Right ventricle myocardium inferior (tissue), 1 donor: Measurements from ENCODE around the gene TMEM267. TPM values are rescaled to one million over a fixed set of nuclear protein-coding genes. Genes with fewer than 3 reads are reported as not detected.
"Not testable (repeated sequence)": the region's sequence is repeated elsewhere in the genome, so short reads cannot be mapped to it uniquely, and the experiment has no call there.

Experiments
- ATAC-seq: fragments of 200-7000 bp; cut with Tn5 transposase; one replicate; pipeline ENCODE4 v1.9.1; 2020; ENCODE audit warnings: mild to moderate bottlenecking, moderate library complexity
- DNase-seq: peaks from one replicate; pipeline ENCODE4 v3.0.0; 2021; ENCODE audit errors: missing footprints
- intact Hi-C: fragments of 100-400 bp; cut with DNase I; formaldehyde crosslinking; loops from one replicate; pipeline ENCODE4 v1.11.0; 2022
- long read RNA-seq: library from polyadenylated mRNA; unstranded; transcript quantifications from one replicate; pipeline ENCODE4 v2.0.0, GENCODE V29; 2021
- total RNA-seq: library from RNA; stranded (reverse); fragmentation: NEBNext Ultra II Directional; extraction: Animal tissue kit (Norgen Biotek cat#: 25700); gene quantifications from one replicate; pipeline ENCODE4 v1.2.1, GENCODE V29; 2021
- donor health status: DM: no; HTN: yes; CAD: no; lungs with severe emphysema.

Gene TMEM267, protein sequence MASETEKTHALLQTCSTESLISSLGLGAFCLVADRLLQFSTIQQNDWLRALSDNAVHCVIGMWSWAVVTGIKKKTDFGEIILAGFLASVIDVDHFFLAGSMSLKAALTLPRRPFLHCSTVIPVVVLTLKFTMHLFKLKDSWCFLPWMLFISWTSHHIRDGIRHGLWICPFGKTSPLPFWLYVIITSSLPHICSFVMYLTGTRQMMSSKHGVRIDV
- 7.0 TPM for total RNA-seq
- long read RNA-seq, transcript TMEM267-201 (3 exons, 2,338 nt), result major isoform, 9 of 12 reads
- long read RNA-seq, partial matches to known transcripts, result 0 of 12 reads
- long read RNA-seq, other reads (novel, unspliced or antisense), result 1 of 12 reads

DNA sequence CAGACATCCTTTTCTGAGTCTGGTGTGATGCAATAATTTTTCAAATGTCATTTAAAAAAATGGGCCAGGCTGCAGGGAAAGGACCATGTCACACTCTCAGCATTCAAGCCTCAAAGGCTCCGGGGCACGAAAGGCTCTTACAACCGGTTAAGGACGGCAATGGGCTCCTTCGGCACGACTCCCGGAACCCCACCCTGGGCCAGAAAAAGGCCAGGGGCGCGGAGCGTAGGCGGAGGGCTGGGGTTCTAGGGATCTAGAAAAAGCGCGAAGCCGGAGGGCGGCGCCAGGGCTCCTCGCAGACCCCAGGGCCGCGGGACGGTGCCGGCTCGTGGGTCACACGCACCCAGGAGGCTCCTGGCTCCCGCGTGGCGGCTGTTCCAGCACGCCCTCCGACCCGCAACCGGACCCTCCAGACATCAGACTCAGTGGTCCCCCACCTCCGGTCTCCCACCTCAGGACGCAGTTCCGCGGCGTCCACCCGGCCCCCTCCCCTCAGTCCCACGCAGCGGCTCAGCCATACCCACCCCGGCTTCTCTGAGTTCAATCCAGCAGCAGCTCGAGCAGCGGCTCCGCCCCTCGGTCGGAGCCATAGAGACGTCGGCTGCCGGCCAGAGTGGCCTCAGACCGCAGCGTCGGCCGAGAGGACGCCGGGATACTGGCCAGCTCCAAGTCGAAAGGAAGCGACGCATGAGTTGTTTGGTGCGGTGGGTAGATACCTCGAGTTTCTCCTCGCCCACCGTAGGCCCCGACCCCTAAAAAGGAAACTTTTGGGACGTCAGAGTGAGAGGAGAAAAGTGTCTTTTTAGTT, at the start of gene TMEM267:
Gene TMEM267, minus strand, starts transcription at position 568 of the 808 bp plus-strand sequence. CDS start 29,896 bp downstream, outside the sequence.
- ATAC-seq, result peak; percentile 98
- DNase-seq, result peak; percentile 97
- intact Hi-C loops, result loop anchor here (2.0 to 5.0 kb wide), 6 partner anchors 31 to 417 kb away; partner anchors contain the start of genes C5orf34, HMGCS1, NNT and PAIP1

DNA sequence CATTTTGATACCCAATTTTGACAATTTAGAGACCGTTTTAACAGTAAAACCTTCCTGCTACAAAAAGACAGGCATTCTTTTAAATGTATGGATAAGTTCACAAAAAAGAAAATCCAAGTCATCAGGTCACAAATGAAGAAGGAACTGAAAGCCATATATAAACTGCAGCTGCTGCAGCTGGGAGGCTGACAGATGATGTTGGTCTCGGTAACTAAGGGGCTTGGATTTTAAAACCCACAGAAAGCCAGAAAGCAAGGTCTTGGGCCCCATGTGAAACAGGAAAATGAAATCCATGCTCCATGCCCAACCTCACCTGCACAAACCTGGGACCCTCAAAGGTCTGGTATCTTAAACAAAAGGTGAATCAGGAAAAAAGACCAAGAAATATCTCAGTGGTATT, 47.0 kb upstream of the TMEM267 start:
- intact Hi-C loops, result no loop called here
- DNase-seq (no peak), ATAC-seq (no peak)

DNA sequence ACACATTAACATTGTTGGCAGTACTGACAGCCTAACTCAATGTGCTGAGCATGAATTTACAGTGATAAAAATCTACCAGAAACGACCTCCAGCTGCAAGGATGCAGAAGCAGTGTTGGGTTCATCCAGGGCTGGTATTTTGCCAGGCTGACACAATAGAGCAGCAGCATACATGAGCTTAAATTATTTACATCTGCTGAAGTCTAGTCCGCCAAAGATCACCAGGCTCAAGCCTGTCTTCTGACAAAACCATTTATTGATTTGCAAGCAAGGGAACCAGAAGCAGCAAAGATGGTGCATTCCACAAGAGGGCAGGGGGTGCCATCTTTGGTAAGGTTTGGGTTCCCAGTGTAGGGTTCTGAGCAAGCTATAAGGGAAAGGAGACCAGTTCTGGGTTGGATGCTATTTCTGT, 40.0 kb upstream of the TMEM267 start:
- DNase-seq (no peak), ATAC-seq (no peak)
- intact Hi-C loops, result no loop called here

DNA sequence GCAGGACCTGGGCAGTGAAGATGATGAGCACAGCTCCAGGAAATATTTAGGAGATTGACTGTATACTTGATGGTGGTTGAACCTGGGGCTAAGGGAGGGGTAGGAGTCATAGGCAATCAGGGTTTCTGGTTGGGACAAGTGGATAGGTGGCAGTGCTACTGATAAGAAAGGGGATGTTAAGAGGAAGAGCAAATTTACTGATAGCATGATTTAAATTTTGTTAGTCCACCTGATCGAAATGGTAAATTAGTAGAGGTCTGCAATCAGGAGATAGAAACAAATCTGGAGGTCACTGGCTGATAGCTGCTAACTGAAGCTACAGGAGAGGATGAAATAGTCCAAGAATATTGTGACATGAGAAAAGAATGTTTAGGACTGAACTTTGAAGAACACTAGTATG, 37.0 kb upstream of the TMEM267 start:
- DNase-seq, result no peak
- no peak for ATAC-seq
- intact Hi-C loops, result no loop called here

DNA sequence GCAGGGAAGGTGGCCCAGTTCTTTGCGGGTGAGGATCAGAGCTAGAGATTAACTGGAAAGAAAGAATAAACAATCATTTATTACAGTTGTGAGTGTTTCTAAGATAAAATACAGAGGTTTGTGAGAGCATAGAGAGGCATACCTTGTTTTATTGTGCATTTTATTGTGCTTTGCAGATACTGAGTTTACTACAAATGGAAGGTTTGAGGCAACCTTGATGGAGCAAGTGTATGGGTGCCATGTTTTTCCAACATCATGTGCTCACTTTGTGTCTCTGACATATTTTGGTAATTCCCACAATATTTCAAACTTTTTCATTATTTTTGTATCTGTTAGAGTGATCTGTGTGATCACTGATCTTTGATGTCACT, 32.0 kb upstream of the TMEM267 start:
- ATAC-seq (no peak), DNase-seq (no peak)
- intact Hi-C loops, result loop anchor here (2.0 to 5.0 kb wide), 2 partner anchors 31 to 42 kb away; partner anchors contain the start of gene PAIP1

DNA sequence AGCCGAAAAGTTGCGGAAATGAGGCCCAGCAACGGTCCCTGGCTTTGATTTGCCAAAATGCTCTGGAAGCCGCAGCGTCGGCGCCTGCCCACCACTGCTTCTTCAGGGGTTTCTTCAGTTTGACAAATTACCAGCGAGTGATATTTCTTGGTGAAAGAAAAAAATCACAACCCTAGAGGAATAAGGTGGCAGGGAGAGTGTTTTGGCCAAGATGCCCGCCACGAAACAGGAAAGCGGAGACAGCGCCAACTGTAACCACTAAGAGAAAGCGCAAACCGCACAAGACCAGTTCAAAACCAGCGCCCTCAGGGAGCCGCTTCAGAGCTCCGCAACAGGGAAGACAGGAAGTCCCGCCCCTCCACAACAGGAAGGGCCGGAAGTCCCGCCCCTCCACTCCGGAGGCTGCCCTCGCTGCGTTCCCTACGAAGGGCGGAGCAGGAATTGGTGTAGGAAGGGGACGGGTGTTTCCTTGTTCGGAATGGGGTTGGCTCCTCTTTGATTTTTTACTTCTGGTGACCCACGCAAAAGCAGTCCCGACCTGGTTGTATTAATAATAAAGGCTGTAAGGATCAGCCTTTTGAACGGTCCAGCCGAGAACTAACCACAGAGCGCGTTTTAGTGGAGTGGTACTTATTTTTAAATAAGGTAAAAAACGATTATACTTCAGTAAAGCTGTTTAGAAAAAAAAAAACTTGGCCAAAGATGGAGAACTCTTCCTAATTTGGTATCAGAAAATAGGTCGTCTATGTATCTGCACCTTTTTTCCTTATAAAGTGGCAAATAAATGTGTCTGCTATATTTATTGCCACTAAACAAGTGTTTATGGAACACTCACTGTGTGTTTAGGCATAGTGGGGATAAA, 31.4 kb upstream of the TMEM267 start, which contains the start of gene C5orf34:
Gene C5orf34, minus strand, starts transcription at position 333 of the 862 bp plus-strand sequence. CDS start 5,809 bp downstream, outside the sequence.
- peak; percentile 98 for DNase-seq
- peak; percentile 100 for ATAC-seq
- intact Hi-C loops, result loop anchor here (2.0 to 5.0 kb wide), 2 partner anchors 30 to 42 kb away; partner anchors contain the start of gene PAIP1

DNA sequence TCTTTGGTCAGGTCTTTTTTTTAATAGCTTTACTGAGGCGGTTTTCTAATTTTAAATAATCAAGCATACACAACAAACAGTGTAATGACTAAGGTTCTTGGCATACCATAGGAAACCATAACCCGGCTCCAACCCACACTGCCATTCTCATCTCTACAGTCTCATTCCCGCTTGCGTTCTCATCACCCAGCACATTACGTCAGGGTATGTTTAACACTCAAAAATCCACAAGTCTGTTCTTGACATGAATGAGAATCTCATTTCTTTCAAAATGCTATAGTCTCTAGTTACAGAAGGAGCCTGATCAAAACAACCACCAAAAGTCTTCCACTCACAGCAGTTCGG, 30.8 kb upstream of the TMEM267 start:
- intact Hi-C loops, result loop anchor here (2.0 kb wide), 1 partner anchor 30 kb away; no protein-coding TSS in a partner anchor
- no peak for DNase-seq
- ATAC-seq, result no peak

DNA sequence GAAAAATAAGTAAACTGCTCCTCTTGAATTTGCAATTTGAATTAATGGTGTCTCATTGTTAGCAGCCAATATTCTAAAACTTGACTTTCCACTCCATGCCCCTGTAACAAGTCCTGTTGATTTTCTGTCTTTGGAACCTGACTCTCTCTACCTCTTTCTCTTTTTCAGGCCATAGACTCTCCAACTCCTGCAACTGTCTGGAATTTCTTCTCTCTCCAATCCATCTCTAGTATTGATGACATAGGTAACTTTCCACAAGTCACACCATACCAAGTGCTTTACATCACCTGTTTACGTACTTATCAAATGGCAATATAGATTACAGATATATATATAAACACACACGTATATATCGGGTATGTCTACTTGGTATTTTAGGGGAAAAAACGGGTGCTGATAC, 30.4 kb upstream of the TMEM267 start:
- ATAC-seq, result no peak
- intact Hi-C loops, result loop anchor here (2.0 kb wide), 1 partner anchor 29 kb away; no protein-coding TSS in a partner anchor
- no peak for DNase-seq

DNA sequence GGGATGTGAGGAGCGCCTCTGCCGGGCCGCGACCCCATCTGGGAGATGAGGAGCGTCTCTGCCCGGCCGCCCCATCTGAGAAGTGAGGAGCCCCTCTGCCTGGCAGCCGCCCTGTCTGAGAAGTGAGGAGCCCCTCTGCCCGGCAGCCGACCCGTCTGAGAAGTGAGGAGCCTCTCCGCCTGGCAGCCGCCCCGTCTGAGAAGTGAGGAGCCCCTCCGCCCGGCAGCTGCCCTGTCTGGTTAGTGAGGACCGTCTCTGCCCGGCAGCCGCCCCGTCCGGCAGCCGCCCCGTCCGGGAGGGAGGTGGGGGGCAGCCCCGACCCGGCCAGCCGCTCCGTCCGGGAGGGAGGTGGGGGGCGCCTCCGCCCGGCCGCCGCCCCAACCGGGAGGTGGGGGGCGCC, 27.4 kb upstream of the TMEM267 start:
- ATAC-seq, intact Hi-C loops, DNase-seq: not testable (repeated sequence)

DNA sequence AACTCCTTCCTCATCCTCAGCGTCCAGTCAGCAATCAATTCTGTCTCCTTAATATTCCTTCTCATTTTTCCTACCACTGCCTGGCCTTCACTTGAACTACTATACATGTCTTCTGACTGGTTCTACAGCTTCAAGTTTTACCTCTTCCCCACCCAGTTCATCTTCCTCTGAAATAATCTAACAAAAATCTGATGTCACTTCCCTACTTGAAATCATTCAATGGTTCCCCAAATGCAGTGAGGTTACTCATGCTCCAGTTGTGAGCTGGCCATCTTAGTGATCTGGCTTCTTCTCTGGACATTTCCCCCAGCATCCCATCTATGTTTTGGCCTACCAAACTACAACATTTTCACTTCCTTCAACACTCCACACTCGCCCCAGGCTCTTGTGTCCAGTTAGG, 14.9 kb upstream of the TMEM267 start:
- ATAC-seq, result no peak
- intact Hi-C loops, result no loop called here
- DNase-seq, result no peak

DNA sequence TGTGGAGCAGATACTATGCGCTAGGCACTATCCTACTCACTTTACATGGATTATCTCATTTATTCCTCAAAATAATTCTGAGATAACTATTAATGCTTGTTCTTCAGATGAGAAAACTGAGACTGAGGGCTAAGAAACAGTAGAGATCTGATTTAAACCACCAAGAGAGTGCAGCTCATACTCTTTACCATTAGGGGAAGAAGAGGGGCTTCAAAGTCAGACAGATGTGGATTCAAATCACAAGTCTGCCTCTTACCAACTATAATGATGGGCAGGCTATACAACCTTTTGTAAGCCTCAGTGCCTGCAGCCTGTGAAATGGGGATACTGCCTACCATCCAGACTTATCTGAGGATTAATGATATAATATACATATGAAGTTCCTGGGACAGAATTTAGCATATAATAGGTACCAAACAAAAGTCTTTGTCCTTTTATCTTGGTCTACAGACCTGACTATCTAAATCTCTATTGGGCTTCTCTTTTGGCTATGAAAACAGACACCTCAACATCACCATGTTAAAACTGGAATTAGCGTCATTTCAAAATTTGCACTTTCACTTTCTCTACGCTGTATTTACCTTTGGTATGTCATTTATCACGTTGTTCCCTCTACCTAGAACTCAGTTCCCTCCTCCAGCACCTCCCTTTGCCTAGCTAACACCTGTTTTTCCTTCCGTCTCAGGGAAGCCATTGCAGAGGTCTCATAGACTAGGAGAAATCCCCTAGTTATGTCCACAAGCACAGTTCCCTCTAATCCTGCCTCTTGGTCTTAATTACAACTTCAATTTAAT, 13.8 kb upstream of the TMEM267 start:
- DNase-seq (no peak), ATAC-seq (no peak)
- intact Hi-C loops, result no loop called here

DNA sequence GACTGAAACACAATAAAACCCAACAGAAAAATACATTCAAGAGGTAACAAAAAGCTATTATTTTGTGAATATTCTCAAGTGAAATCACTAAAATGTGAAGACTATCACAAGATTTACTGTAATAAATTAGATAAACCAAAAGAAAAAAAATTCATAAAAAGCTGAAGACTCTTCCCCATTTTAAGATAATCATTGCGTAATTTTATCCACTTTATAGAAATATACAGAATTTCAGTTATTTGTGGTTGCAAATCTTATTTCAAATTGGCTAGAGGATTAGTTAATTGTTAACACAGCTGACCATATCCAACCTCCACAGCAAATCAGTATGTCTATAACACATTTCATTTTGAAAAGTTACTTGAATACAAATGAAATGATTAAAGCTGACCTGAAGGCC, 7.7 kb upstream of the TMEM267 start:
- DNase-seq (no peak), ATAC-seq (no peak)
- intact Hi-C loops, result no loop called here

DNA sequence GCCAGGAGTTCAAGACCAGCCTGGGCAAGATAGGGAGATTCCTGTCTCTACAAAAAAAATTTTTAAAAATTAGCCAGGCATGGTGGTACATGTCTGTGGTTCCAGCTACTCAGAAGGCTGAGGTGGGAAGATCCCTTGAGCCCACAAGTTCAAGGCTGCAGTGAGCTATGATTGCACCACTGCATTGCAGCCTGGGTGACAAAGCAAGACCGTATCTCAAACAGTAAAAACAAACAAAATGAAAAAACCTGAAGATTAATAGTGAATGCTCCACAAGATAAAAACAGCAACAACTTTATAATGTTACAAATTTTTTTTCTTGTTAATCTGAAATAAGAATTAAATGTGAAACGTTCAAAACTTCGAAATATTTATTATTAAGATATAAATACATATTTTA, 2.7 kb upstream of the TMEM267 start:
- ATAC-seq, result no peak
- intact Hi-C loops, result no loop called here
- DNase-seq, result no peak

DNA sequence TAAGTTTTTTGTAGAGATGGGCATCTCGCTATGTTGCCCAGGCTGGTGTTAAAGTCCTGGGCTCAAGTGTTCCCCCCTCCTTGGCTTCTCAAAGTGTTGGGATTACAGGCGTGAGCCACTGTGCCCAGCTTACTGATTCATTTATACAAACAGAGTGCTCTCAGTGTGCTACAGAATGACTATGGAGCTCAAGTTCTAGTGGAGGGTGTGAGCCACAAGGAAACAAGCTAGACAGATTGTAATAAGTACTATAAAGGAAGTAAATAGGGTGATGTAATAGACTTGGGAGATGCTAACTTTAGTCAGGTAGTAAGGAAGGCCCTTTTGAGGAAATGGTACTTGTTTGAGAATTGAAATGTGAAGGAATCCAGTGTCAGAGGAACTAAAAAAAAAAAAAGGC, 1.7 kb upstream of the TMEM267 start:
- ATAC-seq (no peak), DNase-seq (no peak)
- intact Hi-C loops, result loop anchor here (2.0 kb wide), 1 partner anchor 29 kb away; the partner anchor contains the start of gene C5orf34

DNA sequence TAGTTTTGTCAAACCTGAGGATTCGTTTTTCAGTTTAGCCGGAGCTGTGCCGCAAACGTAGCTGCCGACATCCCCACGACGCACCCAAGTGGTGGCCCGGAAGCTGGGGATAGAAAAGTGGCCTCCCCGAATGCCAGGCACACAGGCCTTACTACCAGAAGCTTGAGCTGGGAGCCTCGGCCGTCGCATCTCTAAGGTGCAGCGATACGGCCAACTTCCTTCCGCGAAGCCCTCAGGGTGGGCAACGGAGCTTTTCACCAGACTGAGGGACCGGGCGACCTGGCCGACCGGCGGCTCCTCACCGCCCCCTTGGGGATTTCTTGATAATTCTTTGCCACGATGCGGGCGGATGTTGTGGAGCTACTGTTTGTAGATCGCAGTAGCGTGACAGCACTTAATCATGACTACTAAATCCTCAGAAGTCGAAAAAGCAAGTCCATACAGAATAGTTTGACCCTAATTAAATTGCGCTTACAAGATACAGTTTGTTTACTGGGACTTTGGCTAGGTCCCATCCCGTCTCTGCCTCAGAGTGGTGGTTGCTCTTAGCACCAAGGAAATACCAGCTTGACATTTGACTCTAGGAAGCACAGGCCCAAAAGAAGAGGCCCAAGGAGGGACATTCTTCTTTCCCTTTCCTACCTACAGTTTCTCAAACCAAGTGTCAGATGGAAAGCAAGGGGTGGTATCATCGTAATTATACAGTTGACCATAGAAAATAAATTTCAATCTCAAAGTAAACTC, 613 bp upstream of the TMEM267 start:
- DNase-seq (peak; percentile 87), ATAC-seq (peak; percentile 72)
- intact Hi-C loops, result loop anchor here (2.0 to 5.0 kb wide), 5 partner anchors 31 to 362 kb away; partner anchors contain the start of genes C5orf34, HMGCS1, NNT and PAIP1

DNA sequence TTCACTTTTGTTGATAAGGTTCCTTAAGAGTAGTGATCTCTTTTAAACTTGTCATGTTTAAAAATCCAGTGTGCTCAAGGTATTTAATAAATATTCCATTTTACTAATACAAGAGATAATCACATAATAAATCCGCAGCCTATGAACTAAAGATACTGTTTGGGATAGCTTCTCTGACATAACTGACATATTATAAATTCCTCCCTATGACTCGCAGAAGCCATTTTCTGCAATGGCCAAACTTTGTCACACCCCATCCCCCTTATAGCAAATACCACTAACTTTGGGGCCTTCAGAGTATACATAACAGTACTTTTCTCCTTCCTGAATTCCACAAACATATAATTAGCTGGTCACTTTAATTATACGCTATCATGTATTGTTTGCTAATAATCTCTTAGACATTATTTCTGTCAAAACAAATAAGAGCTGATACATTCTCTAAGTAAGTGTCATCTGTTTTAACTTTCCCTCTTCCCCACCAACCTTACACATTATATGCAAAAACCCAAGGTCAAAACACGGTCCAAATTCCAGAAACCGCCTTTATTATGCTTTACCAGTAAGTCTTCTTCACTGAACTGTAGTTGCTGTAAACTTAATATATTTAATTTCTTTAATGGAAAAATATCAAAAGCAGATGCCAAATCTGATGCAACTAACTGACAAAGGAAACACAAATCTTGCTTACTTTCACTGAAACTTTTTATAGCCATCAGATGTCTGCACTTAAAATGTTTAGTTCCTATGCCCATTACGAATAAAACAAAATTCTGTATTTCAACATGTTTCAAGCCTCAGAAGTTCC, 971 bp downstream of the TMEM267 start:
- no peak for DNase-seq
- intact Hi-C loops, result loop anchor here (2.0 to 5.0 kb wide), 5 partner anchors 75 to 416 kb away; partner anchors contain the start of genes HMGCS1, NNT, PAIP1 and ZNF131
- no peak for ATAC-seq
